GM21825 (cell line): Measurements from ENCODE around the gene CYLD.

ENCODE experiments used
- ATAC-seq: cut with Tn5 transposase; IDR thresholded peaks from one replicate; pipeline ENCODE4 v1.9.1; 2021; ENCODE audit warnings: mild to moderate bottlenecking, moderate library complexity; ENCODE audit not compliant: unreplicated experiment

The CYLD gene

DNA sequence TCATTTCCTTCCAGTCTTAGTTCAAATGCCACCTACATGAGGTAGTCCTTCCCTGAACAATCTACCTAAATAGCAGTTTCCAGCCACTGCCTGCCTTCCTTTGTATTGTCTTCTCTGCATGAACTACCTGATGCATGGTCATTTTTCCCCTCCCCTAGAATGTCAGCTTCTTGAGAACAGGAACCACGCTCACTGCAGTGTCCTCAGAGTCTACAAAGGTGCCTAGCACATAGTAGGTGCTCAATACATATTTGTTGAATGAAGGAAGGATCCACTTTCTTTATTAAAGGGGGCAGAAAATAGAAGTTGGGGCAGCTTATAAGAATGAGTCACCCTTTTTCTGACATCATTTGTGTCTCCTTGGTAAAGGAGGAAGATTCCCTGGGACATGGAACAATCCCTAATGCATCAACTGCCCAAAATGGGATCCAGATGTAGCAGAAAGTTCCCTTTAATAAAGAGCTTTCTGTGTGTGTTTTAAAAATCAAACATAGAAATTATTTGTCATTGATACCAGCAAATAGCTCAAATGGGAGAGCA lies 4.4 kb upstream of the CYLD start:
- ATAC-seq, result no peak

GRCh38 chr16:50739031-50739430 lies 2.9 kb upstream of the CYLD start:
- no peak for ATAC-seq

DNA sequence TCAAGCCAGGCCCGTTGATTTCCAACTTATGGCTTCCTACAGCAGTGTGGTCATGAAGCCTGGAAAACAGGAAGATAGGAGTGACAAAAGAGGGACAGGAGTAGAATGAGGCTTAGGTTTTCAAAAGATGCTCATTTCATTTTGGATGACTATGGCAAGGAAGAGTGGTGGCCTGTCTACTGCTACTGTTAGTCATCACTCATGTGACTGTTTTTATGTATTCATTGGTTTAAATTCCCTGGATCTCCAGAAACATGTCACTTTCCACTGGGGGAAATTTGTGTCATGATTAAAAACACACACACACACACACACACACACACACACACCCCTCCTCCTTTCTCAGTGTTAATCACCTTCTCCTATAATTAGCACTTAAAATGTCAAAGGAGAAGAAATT lies 1.1 kb upstream of the CYLD start:
- no peak for ATAC-seq

DNA sequence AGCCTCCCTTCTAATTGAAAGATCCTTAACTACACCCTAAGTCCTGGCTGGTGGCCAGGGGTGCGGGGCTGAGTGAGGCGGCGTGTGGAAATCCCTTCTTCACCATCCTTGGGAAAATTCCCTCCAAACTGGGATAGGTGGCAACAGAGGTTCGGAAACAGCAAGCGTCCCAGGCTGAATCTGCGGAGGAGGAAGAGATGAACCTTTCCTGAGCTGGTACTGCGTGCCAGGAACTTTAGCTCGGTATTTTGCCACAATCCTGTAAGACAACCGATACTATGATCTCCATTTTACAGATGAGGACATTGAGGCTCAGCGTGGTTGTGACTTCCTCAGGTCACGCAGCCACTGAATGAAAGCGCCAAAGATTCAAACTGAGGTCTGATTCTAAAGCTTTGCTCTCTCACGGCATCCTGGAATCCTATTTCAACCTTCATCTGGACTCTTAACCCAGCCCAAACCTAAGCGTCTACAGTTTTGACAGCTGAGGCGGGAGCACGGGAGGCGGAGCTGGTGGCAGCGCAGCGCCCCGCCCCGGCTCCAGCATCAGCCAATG lies 583 bp upstream of the CYLD start:
- no peak for ATAC-seq

DNA sequence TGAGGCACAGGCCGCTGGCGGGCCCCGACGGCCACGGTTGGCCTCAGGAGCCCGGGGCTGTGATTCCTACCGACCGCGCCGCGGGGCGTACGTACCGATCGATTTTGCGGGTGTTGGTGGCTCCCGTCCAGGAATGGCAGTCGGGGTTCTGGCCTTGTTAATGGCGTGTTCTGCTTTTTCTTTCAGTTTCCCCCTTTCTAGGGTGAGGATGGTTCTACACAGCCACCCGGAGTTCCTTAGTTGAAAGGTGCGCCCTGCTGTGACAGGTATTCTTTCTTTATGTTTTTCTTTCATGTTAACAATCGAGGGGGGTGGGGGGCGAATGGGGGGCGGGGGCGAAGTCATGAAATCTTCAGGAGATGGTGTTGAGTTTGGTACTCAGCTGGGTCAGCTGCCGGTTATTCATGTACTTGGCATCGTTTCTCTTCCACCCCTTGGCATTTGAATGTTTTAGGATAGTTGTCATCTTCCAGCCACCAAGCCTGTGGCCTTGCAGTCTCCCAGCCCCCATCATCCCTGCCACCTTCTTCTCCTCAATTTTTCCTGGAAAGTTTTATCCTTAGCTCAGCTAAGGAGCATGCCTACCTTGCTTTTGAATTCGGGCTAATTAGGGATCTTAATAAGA lies 802 bp downstream of the CYLD start:
- no peak for ATAC-seq

DNA sequence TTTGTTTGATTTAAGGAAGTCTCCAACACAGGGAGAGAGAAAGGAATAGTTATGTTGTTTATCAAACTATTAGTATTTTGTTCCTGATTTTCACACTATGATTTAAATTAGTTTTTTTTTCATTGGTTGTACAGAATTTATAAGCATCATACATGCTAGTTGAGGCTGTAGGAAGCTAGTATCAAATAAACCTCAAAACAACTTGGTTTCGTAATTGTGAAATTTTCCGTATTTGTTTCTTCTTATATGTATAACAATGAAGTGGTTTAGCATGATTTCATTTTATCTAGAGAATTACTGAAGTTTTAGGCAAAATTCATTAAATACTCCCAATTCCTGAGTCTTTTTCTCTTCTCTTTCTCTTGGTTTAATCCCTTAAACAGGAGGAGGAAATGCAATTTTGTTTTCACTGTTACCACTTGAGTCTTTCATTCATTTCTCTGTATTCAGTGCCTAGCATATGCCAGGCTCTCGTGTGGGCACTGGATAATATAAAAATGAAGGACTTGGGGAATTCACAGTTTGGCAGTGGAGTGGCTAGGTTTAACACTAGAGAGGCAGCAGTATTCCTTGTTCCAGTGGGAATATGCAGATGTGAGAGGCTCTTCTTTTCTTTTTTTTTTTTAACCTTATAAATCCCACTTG lies 1.8 kb downstream of the CYLD start:
- ATAC-seq, result no peak

DNA sequence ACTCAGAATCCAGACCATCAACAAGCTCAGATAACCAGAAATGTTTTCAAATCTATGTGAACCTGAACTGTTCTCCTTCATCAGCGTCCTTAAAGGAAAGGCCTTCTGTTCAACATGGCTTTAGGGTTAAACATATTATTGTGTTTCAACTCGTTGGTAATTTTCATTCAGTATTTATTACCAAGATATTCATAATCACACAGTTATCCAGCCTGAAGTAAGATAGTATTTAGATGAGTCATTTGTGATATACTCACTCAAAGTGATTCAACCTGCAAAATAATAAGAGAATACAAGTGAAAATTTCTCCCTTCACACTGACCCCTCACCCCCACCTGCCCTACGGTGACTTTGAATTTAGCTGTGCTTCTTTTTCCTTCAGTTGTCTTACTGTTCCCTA lies 3.0 kb downstream of the CYLD start:
- no peak for ATAC-seq

DNA sequence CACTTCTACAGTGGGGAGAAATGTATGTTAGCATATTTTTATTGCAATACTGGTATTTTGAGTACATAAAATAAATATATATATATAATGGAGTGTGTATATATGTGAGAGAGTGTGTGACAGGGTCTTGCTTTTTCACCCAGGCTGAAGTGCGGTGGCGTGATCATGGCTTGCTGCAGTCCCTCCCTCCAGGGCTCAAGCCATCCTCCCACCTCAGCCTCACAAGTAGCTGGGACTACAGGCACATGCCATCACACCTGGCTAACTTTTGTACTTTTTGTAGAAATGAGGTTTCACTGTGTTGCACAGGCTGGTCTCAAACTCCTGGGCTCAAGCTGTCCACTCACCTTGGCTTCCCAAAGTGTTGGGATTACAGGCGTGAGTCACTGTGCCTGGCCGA lies 4.1 kb downstream of the CYLD start:
- no peak for ATAC-seq

- ATAC-seq, result peak; percentile 71
These were observed 5.5 kb downstream of the CYLD start for GRCh38 chr16:50747207-50747956.

- ATAC-seq, result no peak
These were observed 9.6 kb downstream of the CYLD start for GRCh38 chr16:50751528-50751927.

DNA sequence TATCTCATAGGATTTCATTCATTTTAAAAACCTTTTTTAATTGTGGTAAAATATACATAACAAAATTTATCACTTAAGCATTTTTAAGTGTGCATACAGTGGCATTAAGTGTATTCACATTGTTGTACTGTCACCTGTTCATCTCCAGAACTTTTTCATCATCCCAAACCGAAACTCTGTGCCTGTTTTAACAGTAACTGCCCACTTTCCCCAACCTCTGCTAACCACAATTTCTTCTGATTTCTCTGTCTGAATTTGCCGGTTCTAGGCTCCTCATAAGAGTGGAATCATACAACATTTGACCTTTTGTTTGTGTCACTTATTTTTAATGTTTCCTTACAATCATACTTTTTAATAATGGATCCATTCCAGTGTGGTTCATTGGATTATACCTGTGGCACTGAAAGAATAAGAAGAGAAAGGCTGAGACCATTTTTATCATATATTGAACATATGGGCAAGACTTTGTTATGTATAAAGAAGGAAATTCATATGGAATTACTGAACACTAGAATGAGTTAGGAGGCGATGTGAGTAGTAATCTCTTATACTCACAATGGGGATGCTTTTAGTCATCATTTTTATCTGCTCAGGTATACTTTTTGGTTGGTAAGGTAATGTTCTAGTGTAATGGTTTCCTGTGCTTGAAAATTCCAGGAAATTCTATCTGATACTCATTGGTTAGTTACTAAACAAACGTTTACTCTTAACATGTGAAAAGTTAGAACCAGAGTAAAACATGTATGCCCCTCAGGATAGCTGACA lies 10.8 kb downstream of the CYLD start:
- ATAC-seq, result no peak

GRCh38 chr16:50756473-50756872 lies 14.6 kb downstream of the CYLD start:
- ATAC-seq, result no peak

- no peak for ATAC-seq
These were observed 19.4 kb downstream of the CYLD start for GRCh38 chr16:50761267-50761666.

DNA sequence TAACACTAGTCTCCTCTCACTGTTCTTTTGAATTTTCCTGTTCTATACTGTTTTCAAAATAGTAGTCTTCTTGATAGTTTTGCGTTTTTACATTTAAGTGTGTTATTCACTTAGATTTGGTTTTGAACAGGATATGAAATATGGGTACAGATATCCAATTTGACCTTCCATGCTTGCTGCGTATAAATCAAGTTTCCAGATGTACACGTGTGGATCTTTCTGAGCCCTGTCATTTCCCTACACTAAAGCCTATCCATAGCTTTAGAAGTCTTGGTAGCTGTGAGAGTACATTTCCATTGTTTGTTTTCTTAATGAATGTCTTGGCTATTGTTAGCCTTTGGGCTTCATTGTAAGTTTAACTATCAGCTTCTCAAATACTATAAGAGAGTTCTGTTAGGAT lies 20.4 kb downstream of the CYLD start:
- no peak for ATAC-seq

- no peak for ATAC-seq
These were observed 21.3 kb downstream of the CYLD start for GRCh38 chr16:50763211-50763610.

GRCh38 chr16:50765260-50765659 lies 23.4 kb downstream of the CYLD start:
- no peak for ATAC-seq

GRCh38 chr16:50765861-50766260 lies 24.0 kb downstream of the CYLD start:
- ATAC-seq, result no peak

DNA sequence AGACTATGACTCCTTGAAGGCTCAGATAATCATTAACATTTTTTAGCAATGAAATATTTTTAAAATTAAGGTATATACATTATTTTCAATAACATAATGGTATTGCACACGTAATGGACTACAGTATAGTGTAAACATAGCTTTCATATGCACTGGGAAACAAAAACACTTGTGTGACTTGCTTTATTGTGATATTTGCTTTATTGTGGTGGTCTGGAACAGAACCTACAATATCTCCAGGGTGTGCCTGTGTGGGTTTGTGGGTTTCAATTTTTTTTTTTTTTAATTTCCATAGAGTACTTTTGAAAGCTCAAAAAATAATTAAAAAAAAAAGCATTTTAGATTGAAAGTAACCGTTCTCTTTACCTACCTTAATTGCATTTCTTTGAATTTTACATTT lies 25.3 kb downstream of the CYLD start:
- ATAC-seq, result no peak

GRCh38 chr16:50771366-50771765 lies 29.5 kb downstream of the CYLD start:
- no peak for ATAC-seq

DNA sequence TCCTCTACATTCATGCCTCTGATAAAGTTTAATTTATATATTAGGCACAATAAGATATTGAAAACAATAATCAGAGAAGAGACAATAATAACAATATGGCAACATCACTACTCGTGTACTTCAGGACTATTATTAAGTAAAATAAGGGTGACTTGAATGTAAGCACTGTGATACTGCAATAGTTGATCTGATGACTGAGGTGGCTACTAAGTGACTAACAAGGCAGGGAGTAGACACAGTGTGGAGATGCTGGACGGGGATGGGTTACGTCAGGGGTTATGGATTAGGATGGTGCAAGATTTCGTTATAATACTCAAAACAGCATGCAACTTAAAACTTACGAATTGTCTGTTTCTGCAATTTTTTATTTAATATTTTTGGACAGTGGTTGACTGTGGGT lies 32.5 kb downstream of the CYLD start:
- no peak for ATAC-seq

DNA sequence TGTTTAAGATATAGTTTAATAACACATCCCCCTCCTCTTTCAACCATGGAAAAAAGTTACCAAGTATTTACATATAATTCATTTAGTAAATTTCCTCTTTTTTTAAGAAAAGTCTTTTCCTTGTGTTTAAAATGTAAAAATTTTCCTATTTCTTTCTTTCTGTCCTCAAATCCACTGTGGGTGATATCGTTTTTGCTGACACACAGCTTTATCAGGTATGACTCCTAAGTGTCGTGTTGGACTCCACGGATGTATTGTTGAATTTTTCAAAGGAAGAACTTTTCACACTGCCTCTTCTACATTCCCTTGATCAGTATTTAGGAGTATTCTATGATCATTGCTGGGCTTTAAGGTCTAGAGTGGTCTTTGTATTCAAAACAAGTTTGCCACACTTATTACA lies 33.1 kb downstream of the CYLD start:
- no peak for ATAC-seq
